ENCODE measurements around the gene EPX.

EPX gene

GRCh38 chr17:58170622-58171021, 21.9 kb upstream of the EPX start:
- DNase-seq (ENCODE audit: low spot score), result no peak
- in situ Hi-C loops (cut with MboI; ENCODE audit: low sequenced_read_pairs, unreplicated experiment), result no loop called here
- no peak for TF ChIP-seq CTCF (IDR thresholded peaks at IDR 0.05; ENCODE audit: borderline replicate concordance, control extremely low read depth, extremely low read depth, insufficient read depth, missing control alignments)

- in situ Hi-C loops (cut with MboI; ENCODE audit: low sequenced_read_pairs, unreplicated experiment), result no loop called here
- DNase-seq (ENCODE audit: low spot score), result peak; percentile 54
Measured at GRCh38 chr17:58172369-58173071, 20.0 kb upstream of the EPX start.

GRCh38 chr17:58174871-58175270, 17.7 kb upstream of the EPX start:
- TF ChIP-seq CTCF (IDR thresholded peaks at IDR 0.05; ENCODE audit: borderline replicate concordance, control extremely low read depth, extremely low read depth, insufficient read depth, missing control alignments), result no peak
- in situ Hi-C loops (cut with MboI; ENCODE audit: low sequenced_read_pairs, unreplicated experiment), result no loop called here
- DNase-seq (ENCODE audit: low spot score), result no peak

More at GRCh38 chr17:58172369-58173071, 20.0 kb upstream of the EPX start:
- peak; percentile 31 for TF ChIP-seq CTCF (IDR thresholded peaks at IDR 0.05; ENCODE audit: borderline replicate concordance, control extremely low read depth, extremely low read depth, insufficient read depth, missing control alignments)

GRCh38 chr17:58176200-58176599, 16.3 kb upstream of the EPX start:
- DNase-seq (ENCODE audit: low spot score), result no peak
- in situ Hi-C loops (cut with MboI; ENCODE audit: low sequenced_read_pairs, unreplicated experiment), result no loop called here
- no peak for TF ChIP-seq CTCF (IDR thresholded peaks at IDR 0.05; ENCODE audit: borderline replicate concordance, control extremely low read depth, extremely low read depth, insufficient read depth, missing control alignments)

GRCh38 chr17:58181796-58182195, 10.7 kb upstream of the EPX start:
- no peak for DNase-seq (ENCODE audit: low spot score)
- TF ChIP-seq CTCF (IDR thresholded peaks at IDR 0.05; ENCODE audit: borderline replicate concordance, control extremely low read depth, extremely low read depth, insufficient read depth, missing control alignments), result no peak
- in situ Hi-C loops (cut with MboI; ENCODE audit: low sequenced_read_pairs, unreplicated experiment), result no loop called here

- no peak for TF ChIP-seq CTCF (IDR thresholded peaks at IDR 0.05; ENCODE audit: borderline replicate concordance, control extremely low read depth, extremely low read depth, insufficient read depth, missing control alignments)
- DNase-seq (ENCODE audit: low spot score), result no peak
- in situ Hi-C loops (cut with MboI; ENCODE audit: low sequenced_read_pairs, unreplicated experiment), result no loop called here
Measured at GRCh38 chr17:58183514-58183913, 9.0 kb upstream of the EPX start.
